Limb (tissue), 2 donors: ENCODE results near the gene PODXL2.

Experiments used
- DNase-seq, 2 donors: peaks; one replicate each; pipeline ENCODE4 v3.0.0-alpha.2; 2016; ENCODE audit errors: extremely low spot score in 2 of 2

PODXL2 gene

DNA sequence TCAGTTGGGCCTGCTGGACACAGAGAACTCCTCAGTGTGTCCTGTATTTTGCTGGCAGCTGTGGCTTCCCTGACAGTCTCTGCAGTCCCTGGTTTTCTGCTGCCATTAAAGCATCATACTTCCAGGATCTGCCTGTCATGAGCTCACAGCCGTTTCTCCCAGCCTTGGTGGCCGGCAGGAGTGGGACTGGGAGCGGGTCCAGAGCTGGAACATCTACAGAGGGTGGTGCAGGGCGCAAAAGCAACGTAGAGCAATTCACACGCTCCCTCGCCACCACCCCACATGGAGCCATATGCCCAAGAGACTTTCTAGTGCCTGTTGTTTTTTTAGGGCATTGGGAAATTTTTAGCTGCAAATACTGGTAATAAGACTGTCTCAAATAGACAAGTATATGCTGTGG lies 77.3 kb downstream of the PODXL2 start:
- DNase-seq: peak in 1 of 2 donors; percentile 28

GRCh38 chr3:127706785-127707351 lies 77.9 kb downstream of the PODXL2 start:
- peak in 1 of 2 donors; percentile 20 for DNase-seq

DNA sequence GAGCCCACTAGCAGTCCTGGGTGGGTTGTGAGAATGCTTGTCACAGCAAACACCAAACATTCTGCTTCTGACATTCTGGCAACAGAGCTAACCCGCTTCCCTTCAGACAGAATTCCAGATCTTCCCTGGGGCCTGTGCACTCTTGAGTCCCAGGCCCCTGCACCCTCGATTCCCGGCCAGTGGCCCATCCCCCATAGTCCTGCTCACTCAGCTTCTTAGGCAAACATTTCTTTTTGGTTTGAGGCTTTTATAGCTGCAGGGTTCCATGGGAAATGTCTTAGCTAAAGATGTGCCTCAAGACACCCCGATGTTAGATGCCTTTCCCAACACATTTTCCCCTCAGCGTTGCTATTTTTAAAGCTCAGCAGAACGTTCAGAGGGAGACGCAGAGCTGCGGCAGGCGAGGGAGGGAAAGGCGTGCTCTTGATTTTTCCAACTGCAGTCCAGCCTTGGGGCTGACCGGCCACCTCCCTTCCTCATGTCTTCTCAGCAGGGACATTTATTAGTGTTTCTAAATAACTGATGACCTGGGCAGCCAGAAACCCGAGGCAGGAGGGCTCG lies 78.9 kb downstream of the PODXL2 start:
- DNase-seq: peak in 1 of 2 donors; percentile 37

- no peak for DNase-seq
These were observed 79.9 kb downstream of the PODXL2 start for GRCh38 chr3:127708837-127709236.

- DNase-seq: no peak
These were observed 80.5 kb downstream of the PODXL2 start for GRCh38 chr3:127709320-127710060.

DNA sequence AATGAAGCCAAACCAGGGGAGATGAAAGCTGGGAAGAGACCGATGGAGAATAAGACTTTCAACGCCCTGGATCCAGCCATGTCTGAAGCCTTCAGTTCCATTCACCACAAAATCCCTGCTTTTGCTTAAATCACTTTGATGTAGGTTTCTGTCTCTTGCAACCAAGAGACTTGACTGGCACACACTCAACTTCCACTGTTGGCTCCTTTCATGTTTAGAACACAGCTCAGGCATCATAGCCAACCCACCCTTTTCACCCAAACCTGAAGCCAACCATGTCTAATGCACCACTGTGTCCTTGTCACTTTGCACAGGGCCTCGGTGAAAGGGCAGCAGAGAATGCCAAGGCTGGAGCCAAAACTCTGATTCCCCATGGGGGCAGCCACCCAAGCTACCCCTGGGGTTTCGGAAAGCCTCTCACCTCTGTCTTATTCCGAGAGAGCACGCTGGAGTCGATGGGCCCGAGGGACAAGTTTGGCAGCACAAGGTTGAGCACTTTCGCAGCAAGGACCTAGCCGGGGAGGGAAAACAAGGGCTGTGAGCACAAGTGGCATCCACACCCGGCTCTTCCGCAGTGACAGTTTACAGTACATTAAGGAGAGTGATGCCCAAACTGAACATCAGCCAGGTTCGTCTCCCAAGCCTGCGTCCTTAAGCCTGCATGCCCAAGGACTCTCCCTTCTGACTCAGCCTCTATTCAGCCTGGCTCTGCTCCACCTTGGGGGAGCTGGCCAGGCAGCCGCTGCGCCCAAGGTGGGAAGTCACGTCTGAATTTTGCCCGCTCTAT lies 81.4 kb downstream of the PODXL2 start:
- DNase-seq: no peak

- no peak for DNase-seq
These were observed 82.2 kb downstream of the PODXL2 start for GRCh38 chr3:127711021-127711695.

DNA sequence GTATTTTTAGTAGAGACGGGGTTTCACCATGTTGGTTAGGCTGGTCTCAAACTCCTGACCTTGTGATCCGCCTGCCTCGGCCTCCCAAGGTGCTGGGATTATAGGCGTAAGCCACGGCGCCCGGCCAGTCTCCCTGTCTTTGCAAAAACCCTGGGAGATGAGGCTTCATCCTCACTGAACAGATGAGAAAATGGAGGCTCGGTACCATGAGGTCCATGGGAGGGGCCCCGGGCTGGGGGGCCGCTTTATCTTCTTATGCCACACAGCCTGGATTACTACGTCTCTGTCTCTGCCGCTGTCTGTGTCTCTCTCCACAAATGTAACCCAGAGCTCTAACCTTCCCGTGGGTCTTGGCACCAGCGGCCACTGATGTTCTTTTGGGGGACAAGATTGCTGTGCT lies 82.9 kb downstream of the PODXL2 start:
- DNase-seq: no peak

DNA sequence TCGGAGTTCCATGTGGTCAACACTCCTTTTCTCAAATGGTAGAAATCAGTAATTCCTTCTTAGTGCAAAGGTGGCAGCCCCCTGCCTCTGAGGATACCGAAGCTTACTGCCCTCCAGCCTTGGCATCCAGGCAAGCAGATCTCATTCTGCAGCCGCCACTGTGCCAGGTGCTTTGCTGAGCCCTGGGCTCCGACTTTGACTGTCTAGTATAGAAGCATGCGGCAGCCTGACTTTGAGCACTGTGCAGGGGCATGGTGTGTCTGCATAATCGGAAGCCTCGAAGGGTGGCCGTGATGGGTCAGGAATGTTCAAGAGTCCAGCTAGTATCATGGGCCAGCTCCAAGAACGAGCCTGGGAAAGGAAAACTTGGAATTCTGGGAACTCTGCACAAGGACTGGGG lies 83.5 kb downstream of the PODXL2 start:
- no peak for DNase-seq

DNA sequence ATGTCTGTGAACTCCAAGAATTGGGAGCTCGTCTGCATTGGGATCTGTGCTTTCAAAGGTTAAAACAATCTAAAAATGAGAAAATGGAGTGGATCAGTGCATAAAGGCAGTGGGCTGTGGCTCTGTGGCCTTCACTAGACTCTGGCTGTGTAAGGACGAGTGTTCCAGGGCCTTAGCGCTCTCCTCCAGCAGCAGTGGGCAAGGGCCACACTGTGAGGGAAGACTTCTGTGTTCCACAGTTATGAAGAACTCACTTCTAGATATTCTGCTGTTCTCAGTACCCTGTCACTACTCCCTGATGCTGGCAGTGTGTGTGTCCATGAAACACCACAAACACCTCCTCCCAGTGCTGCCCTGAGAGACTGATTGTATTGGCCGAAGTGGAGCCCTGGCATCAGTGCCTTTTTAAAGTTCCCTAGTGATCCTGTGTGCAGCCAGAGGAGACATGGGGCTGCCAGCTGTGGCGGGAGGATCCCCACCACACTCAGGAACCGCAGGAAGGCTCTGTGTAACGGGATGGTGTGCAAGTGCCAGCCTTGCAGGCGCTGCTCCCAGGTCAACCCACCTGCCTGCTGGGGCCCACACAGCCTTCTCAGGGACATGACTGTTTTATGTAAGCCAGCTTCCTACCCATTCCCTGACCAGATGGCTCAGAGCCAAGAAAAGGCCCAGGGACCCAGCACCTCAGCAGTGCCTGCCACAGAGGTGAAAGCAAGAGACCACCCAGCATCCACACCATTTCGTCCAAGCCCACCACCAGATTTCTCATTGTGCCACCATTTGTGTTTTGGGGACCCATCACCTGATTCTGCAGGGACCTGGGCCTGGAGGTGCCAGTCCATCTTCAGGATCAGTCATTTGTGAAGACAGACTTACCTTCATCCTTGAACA lies 84.1 kb downstream of the PODXL2 start:
- no peak for DNase-seq

DNA sequence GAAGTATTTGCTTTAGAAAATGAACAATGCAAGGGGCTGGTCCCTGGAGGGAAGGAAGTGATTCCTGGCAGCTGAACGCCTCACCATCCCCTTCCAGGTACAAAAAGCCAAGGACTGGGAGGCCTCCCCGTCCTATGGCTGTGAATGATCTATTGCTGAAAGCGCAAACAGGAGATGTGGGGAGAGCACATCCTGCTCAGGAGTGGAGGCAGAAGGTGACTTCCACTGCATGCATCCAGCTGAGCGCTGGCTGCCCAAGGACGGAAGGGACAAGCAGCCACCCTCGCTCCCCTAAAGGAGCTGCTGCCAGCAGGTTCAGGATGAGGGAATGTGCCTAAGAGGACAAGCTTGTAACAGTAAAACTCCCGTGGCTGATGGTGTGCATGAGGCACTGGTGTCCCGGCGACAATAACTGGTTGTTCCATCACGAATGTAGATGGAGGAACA lies 85.2 kb downstream of the PODXL2 start:
- no peak for DNase-seq

GRCh38 chr3:127714866-127715265 lies 85.9 kb downstream of the PODXL2 start:
- DNase-seq: no peak

DNA sequence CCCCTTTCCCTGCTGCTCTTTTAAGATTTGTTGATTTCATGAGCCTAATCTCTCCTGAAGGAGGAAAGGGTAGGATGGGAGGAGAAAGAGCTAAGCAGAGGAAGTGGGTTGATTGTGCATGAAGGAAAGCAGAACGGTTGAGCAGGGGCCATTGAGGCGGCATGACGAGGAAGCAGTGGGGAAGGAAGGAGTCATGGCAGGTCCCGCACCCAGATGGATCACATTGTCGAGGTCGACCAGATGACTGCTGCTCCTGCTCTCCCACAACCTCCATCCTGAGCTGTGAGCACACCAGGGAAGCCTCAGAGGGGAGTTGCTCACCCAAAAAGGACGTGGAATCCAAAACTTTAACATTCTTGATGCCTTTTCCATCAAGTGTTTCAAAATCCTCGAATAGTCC lies 86.5 kb downstream of the PODXL2 start:
- no peak for DNase-seq

DNA sequence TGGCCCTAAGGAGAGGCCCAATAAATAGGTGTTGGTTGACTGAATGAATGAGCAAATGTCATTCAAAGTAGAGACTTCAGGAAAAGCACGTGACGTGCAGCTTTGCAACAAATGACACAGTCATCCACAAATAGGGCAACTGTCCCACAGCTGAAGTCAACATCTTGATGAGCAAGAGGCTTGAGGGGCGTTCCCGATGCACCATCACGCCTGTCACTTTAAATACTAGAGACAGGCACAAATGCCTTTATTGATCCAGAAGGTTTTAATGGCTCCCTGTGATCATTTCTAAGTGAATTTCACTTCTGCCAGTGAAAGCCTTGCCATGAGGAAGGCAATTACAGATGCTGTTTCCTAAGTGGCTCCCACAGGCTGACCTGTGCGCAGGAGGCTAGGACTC lies 87.4 kb downstream of the PODXL2 start:
- no peak for DNase-seq

- no peak for DNase-seq
These were observed 88.6 kb downstream of the PODXL2 start for GRCh38 chr3:127717357-127718244.

- no peak for DNase-seq
These were observed 89.4 kb downstream of the PODXL2 start for GRCh38 chr3:127718245-127718915.

DNA sequence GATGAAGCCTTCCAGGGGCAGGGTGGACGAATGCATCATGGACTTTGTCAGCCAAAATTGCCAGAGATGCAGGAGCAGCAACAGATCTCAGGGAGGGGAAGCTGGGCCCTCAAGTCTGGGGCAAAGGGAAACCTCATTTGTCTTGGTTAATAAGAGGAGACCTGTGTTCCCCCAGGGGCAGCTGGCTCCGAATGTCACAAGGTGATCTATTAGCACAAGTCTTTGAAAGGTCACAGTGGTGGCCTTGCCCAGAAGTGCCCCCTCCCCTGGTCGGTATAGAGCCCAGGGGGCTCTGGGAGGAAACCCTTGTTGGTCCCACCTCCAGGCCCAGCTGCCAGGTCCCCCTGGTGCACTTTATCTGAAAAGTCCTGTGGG lies 89.9 kb downstream of the PODXL2 start:
- no peak for DNase-seq

GRCh38 chr3:127719369-127719768 lies 90.4 kb downstream of the PODXL2 start:
- no peak for DNase-seq
